ENCODE measurements around the gene RAB3IL1.

DNA sequence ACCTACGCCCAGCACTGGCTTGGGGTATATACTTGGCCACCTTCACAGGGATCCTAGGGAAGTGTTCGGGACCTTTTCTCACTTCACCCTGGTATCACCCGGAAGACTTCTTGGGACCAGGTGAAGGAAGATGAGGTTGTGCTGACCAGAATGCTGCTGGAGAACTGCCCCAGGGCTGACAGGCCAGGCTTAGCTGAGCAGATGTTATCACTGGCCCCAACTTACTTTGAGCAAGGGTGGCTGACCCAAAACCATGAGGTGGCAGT, 45.6 kb upstream of the RAB3IL1 start:
- TF ChIP-seq, protein P1, sequence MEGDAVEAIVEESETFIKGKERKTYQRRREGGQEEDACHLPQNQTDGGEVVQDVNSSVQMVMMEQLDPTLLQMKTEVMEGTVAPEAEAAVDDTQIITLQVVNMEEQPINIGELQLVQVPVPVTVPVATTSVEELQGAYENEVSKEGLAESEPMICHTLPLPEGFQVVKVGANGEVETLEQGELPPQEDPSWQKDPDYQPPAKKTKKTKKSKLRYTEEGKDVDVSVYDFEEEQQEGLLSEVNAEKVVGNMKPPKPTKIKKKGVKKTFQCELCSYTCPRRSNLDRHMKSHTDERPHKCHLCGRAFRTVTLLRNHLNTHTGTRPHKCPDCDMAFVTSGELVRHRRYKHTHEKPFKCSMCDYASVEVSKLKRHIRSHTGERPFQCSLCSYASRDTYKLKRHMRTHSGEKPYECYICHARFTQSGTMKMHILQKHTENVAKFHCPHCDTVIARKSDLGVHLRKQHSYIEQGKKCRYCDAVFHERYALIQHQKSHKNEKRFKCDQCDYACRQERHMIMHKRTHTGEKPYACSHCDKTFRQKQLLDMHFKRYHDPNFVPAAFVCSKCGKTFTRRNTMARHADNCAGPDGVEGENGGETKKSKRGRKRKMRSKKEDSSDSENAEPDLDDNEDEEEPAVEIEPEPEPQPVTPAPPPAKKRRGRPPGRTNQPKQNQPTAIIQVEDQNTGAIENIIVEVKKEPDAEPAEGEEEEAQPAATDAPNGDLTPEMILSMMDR (IDR thresholded peaks at IDR 0.05; ENCODE audit: insufficient read depth, low read length): no peak
- TF ChIP-seq POLR2AphosphoS5 (IDR thresholded peaks at IDR 0.05; ENCODE audit: low read depth) (no peak; the same call in 1 of the 2 replicates), SPI1 (IDR thresholded peaks at IDR 0.05; ENCODE audit: borderline replicate concordance, low read depth) (no peak)
- TF ChIP-seq, protein P2, sequence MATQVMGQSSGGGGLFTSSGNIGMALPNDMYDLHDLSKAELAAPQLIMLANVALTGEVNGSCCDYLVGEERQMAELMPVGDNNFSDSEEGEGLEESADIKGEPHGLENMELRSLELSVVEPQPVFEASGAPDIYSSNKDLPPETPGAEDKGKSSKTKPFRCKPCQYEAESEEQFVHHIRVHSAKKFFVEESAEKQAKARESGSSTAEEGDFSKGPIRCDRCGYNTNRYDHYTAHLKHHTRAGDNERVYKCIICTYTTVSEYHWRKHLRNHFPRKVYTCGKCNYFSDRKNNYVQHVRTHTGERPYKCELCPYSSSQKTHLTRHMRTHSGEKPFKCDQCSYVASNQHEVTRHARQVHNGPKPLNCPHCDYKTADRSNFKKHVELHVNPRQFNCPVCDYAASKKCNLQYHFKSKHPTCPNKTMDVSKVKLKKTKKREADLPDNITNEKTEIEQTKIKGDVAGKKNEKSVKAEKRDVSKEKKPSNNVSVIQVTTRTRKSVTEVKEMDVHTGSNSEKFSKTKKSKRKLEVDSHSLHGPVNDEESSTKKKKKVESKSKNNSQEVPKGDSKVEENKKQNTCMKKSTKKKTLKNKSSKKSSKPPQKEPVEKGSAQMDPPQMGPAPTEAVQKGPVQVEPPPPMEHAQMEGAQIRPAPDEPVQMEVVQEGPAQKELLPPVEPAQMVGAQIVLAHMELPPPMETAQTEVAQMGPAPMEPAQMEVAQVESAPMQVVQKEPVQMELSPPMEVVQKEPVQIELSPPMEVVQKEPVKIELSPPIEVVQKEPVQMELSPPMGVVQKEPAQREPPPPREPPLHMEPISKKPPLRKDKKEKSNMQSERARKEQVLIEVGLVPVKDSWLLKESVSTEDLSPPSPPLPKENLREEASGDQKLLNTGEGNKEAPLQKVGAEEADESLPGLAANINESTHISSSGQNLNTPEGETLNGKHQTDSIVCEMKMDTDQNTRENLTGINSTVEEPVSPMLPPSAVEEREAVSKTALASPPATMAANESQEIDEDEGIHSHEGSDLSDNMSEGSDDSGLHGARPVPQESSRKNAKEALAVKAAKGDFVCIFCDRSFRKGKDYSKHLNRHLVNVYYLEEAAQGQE (IDR thresholded peaks at IDR 0.05; ENCODE audit: insufficient replicate concordance, low read depth): no peak

Data from HL-60 (cell line).